Measurements from ENCODE around the gene ARHGEF10L.
"Not testable (repeated sequence)": the region's sequence is repeated elsewhere in the genome, so short reads cannot be mapped to it uniquely, and the experiment has no call there.

The ARHGEF10L gene

GRCh38 chr1:17624611-17625233, 85.2 kb downstream of the ARHGEF10L start:
- Histone ChIP-seq H3K4me1 (ENCODE audit: control insufficient read depth in 1 of 2, insufficient read depth in 1 of 2, low read depth in 1 of 2, low read length in 1 of 2) (peaks cover 6 to 11% of the 10 kb centered on the region in 2 experiments), H3K27ac (no peak overlapping the region), H3K27me3 (peaks cover 10% of the 10 kb centered on the region), H3K4me3 (ENCODE audit: low read depth in 1 of 2, low read length in 1 of 2) (no peak overlapping the region), H3K36me3 (no peaks in the 10 kb centered on the region), H3K9me3 (no peaks in the 10 kb centered on the region)
- TF ChIP-seq CTCF (IDR thresholded peaks at IDR 0.05), result no peak

GRCh38 chr1:17627239-17628052, 87.9 kb downstream of the ARHGEF10L start:
- Histone ChIP-seq H3K27ac (no peak overlapping the region), H3K4me1 (ENCODE audit: control insufficient read depth in 1 of 2, insufficient read depth in 1 of 2, low read depth in 1 of 2, low read length in 1 of 2) (peaks cover 22 to 24% of the 10 kb centered on the region in 2 experiments), H3K27me3 (no peaks in the 10 kb centered on the region), H3K9me3 (no peaks in the 10 kb centered on the region), H3K36me3 (no peaks in the 10 kb centered on the region), H3K4me3 (ENCODE audit: low read depth in 1 of 2, low read length in 1 of 2) (no peak overlapping the region)
- no peak for TF ChIP-seq CTCF (IDR thresholded peaks at IDR 0.05)

- Histone ChIP-seq H3K4me1 (ENCODE audit: control insufficient read depth in 1 of 2, insufficient read depth in 1 of 2, low read depth in 1 of 2, low read length in 1 of 2) (peaks cover 22 to 24% of the 10 kb centered on the region in 2 experiments), H3K27ac (peak overlapping the region; percentile 78)
- not testable (repeated sequence) for H3K4me3 ChIP-seq (ENCODE audit: low read depth in 1 of 2, low read length in 1 of 2); H3K27me3 ChIP-seq; H3K36me3 ChIP-seq; H3K9me3 ChIP-seq
Observed at GRCh38 chr1:17629046-17629445, 89.5 kb downstream of the ARHGEF10L start.

GRCh38 chr1:17629460-17629859, 90.0 kb downstream of the ARHGEF10L start:
- no peaks in the 10 kb centered on the region for H3K9me3 ChIP-seq
- H3K27me3 ChIP-seq, result no peaks in the 10 kb centered on the region
- no peaks in the 10 kb centered on the region for H3K36me3 ChIP-seq
- peaks cover 22 to 24% of the 10 kb centered on the region in 2 experiments for H3K4me1 ChIP-seq (ENCODE audit: control insufficient read depth in 1 of 2, insufficient read depth in 1 of 2, low read depth in 1 of 2, low read length in 1 of 2)
- H3K27ac ChIP-seq, result peak overlapping the region; percentile 78
- TF ChIP-seq CTCF (IDR thresholded peaks at IDR 0.05), result no peak
- H3K4me3 ChIP-seq (ENCODE audit: low read depth in 1 of 2, low read length in 1 of 2), result peak overlapping the region in 1 of 2 experiments; percentile 51

- peaks cover 22 to 24% of the 10 kb centered on the region in 2 experiments for H3K4me1 ChIP-seq (ENCODE audit: control insufficient read depth in 1 of 2, insufficient read depth in 1 of 2, low read depth in 1 of 2, low read length in 1 of 2)
- peak overlapping the region; percentile 78 for H3K27ac ChIP-seq
- no peak for TF ChIP-seq CTCF (IDR thresholded peaks at IDR 0.05)
- H3K27me3 ChIP-seq, result no peaks in the 10 kb centered on the region
- peak overlapping the region; percentile 42 to 51 for H3K4me3 ChIP-seq (ENCODE audit: low read depth in 1 of 2, low read length in 1 of 2)
- no peaks in the 10 kb centered on the region for H3K9me3 ChIP-seq
- H3K36me3 ChIP-seq, result no peaks in the 10 kb centered on the region
Observed at GRCh38 chr1:17630048-17630830, 90.7 kb downstream of the ARHGEF10L start.
